UCSD-AML1 (cell line): ENCODE results near the gene ANKRD2.
"Not testable (repeated sequence)": the region's sequence is repeated elsewhere in the genome, so short reads cannot be mapped to it uniquely, and the experiment has no call there.

ENCODE experiments used
- DNase-seq: peaks from one replicate; lab custom pipeline; 2025; ENCODE audit not compliant: unreplicated experiment; lab: John Stamatoyannopoulos, UW

ANKRD2 gene

GRCh38 chr10:97570789-97571471 lies 1.6 kb upstream of the ANKRD2 start:
- DNase-seq = no peak

GRCh38 chr10:97571622-97572021 lies 957 bp upstream of the ANKRD2 start:
- DNase-seq = no peak

GRCh38 chr10:97573021-97573420 lies 442 bp downstream of the ANKRD2 start:
- no peak for DNase-seq

GRCh38 chr10:97573672-97574071 lies 1.1 kb downstream of the ANKRD2 start:
- DNase-seq = no peak

GRCh38 chr10:97574374-97575126 lies 2.0 kb downstream of the ANKRD2 start:
- no peak for DNase-seq

- no peak for DNase-seq
Measured at GRCh38 chr10:97575127-97575668, 2.6 kb downstream of the ANKRD2 start.

GRCh38 chr10:97576487-97576886 lies 3.9 kb downstream of the ANKRD2 start:
- DNase-seq = not testable (repeated sequence)

- no peak for DNase-seq
Measured at GRCh38 chr10:97577701-97578100, 5.1 kb downstream of the ANKRD2 start.

- no peak for DNase-seq
Measured at GRCh38 chr10:97578171-97578844, 5.7 kb downstream of the ANKRD2 start.

- no peak for DNase-seq
Measured at GRCh38 chr10:97580421-97581367, 8.1 kb downstream of the ANKRD2 start.

- DNase-seq = no peak
Measured at GRCh38 chr10:97582169-97582568, 9.6 kb downstream of the ANKRD2 start.

GRCh38 chr10:97583476-97583875 lies 10.9 kb downstream of the ANKRD2 start:
- no peak for DNase-seq

- DNase-seq = no peak
Measured at GRCh38 chr10:97584060-97584797, 11.7 kb downstream of the ANKRD2 start, which contains the start of gene HOGA1. Gene HOGA1, plus strand, starts transcription at chr10:97584389. Its CDS starts 315 bp downstream, at chr10:97584704.

GRCh38 chr10:97584798-97585438 lies 12.3 kb downstream of the ANKRD2 start:
- DNase-seq = no peak

- no peak for DNase-seq
Measured at GRCh38 chr10:97585439-97585811, 12.8 kb downstream of the ANKRD2 start.

GRCh38 chr10:97587183-97587582 lies 14.6 kb downstream of the ANKRD2 start:
- no peak for DNase-seq

GRCh38 chr10:97589479-97589878 lies 16.9 kb downstream of the ANKRD2 start, which contains the start of gene C10orf62:
Gene C10orf62, plus strand, starts transcription at chr10:97589721. Its CDS starts 177 bp downstream, at chr10:97589898.
- no peak for DNase-seq

- DNase-seq = no peak
Measured at GRCh38 chr10:97590082-97590747, 17.6 kb downstream of the ANKRD2 start.
